HG03521 (cell line): Measurements from ENCODE around the gene SNX8.

Experiments used
- ATAC-seq: cut with Tn5 transposase; IDR thresholded peaks from one replicate; pipeline ENCODE4 v1.9.1; 2021; ENCODE audit warnings: mild to moderate bottlenecking, moderate library complexity; ENCODE audit not compliant: unreplicated experiment

Gene SNX8

DNA sequence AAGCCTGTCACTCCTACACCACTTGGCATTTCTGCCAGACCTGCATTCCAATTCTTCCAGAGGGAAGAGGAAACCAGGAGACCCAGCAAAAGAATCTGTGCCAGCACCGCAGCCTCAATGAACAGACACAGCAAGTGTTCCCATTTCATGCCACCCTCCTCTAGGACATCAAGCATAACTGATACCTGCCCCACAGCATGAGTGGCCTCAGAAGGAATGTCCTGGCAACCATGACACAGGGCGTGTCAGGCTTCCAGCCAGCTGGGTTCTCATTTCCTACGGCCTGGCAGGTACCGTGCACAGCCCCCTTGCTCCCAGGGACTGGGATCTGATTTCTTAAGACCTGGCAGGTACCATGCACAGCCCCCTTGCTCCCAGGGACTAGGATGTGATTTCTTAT lies 89.3 kb downstream of the SNX8 start:
- ATAC-seq: no peak

DNA sequence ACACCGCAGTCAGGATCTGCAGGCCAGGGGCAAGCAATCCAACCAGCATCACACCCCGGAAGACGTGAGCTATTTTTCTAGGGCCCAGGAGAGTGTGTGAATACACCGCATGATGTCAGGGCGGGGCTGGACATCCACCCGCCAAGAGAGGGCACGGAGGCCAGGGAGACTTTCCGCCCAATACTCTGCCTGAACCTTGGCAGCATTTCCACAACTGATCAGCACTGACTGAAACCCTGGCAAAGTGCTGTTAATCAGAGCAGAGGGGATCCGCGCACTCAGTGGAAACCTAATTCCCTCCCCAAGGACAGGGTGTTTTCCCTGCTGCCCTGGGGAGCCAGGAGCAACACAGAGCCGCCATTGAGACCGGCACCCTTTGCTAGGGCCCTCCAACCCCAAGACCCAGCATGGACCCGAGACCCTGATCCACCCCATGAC lies 89.7 kb downstream of the SNX8 start:
- ATAC-seq: no peak

GRCh38 chr7:2223321-2223720 lies 90.9 kb downstream of the SNX8 start:
- ATAC-seq: no peak

- ATAC-seq: no peak
Observed at GRCh38 chr7:2222516-2222915, 91.7 kb downstream of the SNX8 start.

DNA sequence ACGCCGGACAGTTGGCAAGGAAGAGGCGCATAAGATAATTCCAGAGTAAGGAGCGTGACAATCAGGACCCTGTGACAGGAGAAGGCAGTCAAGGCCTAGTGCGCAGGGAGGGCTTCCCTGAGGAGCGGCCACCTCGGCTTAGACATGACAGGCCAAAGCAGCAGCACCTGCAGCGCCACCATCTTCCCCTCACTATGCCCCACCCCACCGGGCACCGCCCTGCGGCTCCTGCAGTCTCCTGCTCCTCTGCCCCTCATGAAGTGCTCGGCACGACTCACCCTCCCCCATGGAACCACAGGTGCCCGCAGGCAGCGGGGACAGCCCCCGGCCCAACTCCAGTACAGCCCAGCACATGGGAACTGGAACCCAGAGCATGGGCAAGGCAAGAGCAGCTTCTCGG lies 93.3 kb downstream of the SNX8 start:
- no peak for ATAC-seq

DNA sequence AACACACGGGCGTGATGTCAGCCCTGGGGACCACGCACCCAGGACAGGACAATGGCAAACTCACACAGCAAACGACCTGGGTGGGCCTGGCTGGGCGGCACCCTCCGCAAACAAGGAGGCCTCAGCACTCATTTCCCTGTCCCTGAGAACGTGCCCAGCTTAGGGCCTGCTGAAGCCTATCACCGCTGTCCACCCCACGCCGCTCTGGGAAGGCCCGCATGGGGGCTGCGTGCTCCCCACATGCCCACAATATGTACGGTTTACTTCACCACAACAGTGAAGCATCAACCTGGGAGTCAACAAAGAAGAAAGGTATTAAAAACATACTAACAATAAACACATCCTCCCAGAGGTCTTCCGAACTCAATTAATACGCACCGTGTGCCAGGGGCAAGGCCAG lies 93.7 kb downstream of the SNX8 start:
- ATAC-seq: no peak

- no peak for ATAC-seq
Observed at GRCh38 chr7:2220030-2220429, 94.2 kb downstream of the SNX8 start.

GRCh38 chr7:2219606-2220005 lies 94.6 kb downstream of the SNX8 start:
- ATAC-seq: no peak

- ATAC-seq: no peak
Observed at GRCh38 chr7:2219136-2219535, 95.1 kb downstream of the SNX8 start.

GRCh38 chr7:2218444-2218785 lies 95.8 kb downstream of the SNX8 start:
- ATAC-seq: no peak

DNA sequence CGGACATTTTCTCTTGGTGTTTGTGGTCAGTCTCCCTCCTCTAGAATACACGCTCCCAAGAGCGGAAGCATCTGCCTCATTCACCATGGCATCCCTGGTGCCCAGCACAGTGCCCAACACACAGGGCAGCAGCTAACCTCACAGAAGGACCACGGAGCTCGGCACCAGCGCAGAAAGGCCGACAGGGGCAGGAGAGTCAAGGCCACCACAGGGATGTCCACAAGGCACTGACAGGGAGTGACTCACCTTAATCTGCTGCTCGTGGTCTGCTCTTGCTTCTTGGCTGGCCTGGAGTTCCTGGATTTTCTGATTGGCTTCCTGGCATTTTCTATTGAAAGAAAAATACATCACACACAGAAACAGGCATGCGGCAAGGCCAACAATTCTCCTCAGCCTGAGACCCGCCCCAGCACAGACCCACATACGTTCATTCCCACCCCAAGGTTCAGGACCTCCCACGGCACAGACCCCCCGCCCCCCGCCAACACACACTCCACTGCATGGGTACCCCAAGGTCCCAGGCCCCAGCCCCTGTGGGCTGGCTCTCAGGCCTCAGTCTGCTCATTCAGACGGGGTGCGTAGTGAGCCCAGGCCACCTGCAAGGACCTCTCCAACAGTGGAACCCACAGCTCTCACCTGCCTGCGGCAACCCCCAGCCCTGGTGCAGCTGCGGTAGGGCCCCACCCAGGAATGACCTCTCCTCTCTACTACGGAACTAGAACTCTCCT lies 96.4 kb downstream of the SNX8 start:
- no peak for ATAC-seq

GRCh38 chr7:2217206-2217605 lies 97.0 kb downstream of the SNX8 start:
- ATAC-seq: no peak

- ATAC-seq: no peak
Observed at GRCh38 chr7:2215851-2216250, 98.4 kb downstream of the SNX8 start.

DNA sequence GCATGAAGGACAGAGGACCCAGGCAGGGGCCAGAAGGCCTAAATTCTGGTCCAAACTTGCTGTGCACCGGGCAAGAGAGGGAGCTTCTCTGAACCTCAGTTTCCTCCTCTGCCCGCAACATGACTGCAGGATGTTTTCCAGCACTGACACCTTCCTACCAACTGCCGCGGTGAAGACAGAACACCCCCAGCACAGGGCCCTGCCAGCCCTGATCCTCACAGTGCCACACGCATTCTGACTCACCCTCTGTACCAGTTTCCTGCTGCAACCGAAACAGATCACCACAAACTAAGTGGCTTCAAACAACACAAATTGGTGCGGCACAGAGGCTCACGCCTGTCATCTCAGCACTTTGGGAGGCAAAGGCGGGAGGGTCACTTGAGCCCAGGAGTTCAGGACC lies 99.6 kb downstream of the SNX8 start:
- no peak for ATAC-seq

DNA sequence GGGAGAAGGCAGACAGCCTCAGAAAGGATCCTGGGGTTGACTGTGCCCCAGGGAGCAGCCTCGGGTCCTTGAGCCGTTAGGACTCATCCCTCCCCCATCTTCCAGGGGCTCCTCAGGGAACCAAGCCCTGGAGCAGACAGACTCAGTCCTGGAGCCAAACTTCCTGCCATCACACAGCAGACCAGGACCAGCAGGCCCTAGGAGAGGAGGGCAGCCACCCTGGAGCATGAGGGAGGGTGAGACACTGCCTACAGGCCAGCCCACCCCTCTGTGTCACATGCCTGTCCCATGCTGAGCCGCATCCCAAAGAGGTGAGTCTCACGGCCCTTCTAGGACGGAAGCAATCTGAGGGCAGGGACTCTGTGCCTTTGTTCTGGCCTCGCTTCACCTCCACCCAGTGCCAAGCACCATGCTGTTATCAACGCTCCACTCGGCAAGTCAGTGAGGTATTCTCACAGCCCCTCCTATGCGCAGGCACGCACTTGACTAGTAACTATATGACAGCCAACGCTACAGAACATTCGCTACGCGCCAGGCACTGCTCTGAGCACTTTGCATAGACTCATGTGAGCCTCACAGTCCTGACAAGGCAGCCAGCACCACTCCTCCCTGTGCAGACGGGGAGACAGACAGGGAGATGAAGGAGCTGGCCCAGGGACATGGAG lies 100.6 kb downstream of the SNX8 start:
- ATAC-seq: no peak

DNA sequence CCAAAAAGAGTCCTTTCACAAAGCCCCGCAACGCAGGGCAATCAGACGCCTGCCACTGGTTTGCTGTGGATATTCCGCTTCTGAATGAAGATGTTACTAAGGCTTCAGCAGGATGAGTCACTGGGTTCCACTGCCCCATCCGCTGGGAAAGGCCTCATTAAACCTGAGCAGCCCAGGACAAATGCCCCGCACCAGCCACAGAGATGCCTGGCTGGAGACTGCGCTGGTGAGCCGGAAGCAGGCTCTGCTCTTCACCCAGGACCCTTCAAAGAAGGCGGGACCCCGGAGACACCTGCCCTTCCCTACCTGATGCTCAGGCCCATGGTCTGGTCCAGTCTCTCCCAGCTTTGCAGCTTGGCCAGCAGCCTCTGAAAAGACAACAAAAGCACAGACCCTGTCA lies 101.3 kb downstream of the SNX8 start:
- no peak for ATAC-seq

DNA sequence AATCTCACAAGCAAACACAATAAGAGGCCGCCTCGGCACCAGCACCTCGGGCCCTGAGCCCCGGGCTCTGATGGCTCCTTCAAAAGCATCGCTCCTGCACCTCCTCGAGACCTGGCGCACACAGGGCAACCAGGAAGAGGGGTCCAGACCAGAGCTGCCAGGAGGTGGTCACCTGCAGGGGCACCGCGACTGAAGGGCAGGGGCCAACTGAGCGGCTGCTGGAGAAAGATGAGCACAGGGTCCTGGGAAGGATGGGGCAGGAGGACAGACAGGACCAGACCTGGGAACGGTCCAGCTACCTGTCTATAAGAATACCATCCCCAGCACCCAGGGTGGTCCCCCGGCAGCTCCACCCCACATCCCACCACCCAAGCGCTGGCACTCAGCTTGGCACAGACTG lies 102.3 kb downstream of the SNX8 start:
- ATAC-seq: no peak

DNA sequence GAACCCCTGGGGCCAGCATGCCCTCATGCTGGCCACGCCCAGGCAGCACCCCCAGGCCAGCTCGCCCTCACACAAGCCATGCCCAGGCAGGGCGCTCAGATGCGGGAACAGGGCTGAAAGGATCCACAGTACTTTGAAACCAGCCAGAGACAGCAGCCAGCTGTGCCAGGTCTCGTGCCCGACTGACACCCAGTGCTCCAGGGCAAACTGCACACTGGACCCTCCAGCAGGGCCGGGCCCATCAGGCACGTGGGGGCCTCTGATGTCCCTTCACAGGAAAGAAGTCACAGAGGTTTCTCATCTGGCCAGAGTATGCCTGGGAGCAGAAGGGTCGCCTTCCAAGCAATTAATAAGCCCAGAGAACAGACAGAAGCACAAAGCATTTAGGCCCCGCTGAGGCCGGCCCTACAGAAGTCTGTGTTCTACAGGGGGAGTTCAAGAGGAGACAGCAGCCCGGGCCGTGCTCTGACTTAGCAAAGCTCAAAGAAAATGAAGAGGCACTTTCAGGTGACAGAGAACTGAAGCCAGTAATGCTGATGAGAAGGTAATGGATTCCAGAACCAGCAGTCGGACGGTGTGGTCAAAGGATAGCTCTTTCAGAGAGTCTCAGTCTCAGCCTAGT lies 102.9 kb downstream of the SNX8 start:
- ATAC-seq: no peak

DNA sequence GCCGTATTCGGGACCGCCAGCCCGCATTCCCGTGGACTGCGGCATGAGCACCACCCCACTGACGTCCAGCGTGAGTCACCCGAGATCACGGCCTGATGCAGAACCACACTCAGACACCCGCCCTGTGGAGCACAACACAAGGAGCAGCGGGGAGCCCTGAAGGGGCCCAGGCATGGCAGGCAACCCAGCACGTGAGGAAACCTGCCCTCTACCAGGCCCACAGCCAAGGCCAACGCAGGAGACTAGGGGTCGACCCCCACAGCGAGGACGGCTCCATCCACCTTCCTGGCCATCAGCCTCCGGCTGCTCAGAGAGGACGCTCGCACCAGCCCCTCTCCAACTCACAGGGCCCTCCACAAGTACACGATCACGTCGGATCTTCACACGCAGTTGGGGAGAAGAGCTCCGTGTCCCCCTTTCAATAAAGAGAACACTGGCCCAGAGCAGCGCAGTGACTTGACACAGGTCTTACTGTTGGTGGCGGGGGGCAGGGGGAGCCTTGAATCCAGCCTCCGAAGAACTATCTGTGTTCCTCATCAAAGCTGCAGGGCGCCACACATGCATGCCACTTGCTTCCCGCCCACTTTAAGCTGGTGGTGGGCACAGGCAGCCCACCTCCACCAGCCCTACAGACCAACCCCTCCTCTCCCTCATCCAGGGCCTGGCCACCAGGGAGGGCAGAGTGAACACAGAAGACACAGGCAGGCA lies 103.5 kb downstream of the SNX8 start:
- ATAC-seq: no peak

DNA sequence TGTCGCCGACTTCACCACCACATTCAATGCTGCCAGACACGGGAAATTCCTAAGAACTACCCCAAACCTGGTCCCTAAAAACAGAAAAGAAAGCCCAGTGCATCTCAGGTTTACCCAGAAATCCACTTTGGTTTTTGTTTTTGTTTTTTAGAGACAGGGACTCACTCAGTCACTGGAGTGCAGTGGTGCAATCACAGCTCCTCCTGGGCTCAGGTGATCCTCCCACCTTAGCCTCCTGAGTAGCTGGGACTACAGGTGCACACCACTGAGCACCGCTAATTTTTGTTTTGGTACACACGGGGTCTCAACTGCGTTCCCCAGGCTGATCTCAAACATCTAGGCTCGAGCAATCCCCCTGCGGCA lies 104.3 kb downstream of the SNX8 start:
- no peak for ATAC-seq

DNA sequence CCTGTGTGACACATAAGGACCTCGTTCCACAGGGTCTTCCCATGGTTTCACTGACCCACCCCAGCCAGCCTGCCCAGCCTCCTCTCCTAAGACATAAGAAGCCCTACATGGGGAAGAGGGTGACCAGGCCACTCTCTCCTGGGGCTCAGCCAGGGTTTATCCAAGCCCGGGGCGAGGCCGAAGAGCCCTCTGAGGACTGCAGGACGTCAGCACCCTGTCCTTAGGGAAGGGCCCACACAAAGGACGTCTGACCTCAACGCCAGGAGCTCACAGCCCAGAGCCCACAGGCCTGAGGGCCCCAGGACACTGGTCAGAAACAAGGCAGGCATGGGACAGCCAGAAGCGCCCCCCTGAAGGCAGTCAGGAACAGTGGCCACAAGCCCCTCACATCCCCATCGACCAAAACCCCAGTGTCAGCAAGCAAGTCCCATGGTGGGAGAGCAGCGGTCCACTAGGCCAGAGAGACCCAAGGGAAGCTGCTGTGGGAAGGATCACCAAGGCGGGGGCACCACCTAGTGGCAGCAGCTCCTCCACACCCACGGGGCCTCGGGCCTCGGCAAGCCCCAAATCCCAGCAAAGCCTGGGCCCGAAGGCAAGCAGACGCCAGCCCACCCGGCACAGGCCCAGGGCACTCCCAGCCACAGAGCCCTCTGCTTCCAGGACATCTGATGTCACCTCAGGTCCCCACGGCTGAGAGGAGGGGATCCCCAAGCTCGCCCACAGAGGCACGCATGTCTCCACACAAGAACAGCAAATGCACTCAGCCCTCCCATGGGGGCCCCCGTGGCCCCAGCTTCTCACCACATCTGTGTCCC lies 104.9 kb downstream of the SNX8 start:
- ATAC-seq: no peak
